NCI-H524 treated with DMSO at 0.1 percent for 48 hours (cell line): ENCODE measurements around the gene FABP1.

ENCODE experiments used
- DNase-seq: peaks from one replicate; lab custom pipeline; 2025; lab: John Stamatoyannopoulos, UW

The FABP1 gene

GRCh38 chr2:88115825-88116518 is 11.9 kb downstream of the FABP1 start:
- no peak for DNase-seq

GRCh38 chr2:88114889-88115288 is 13.0 kb downstream of the FABP1 start:
- no peak for DNase-seq

GRCh38 chr2:88113069-88113468 is 14.8 kb downstream of the FABP1 start:
- DNase-seq, result no peak

GRCh38 chr2:88110830-88111229 is 17.0 kb downstream of the FABP1 start:
- no peak for DNase-seq

GRCh38 chr2:88108796-88109195 is 19.1 kb downstream of the FABP1 start:
- no peak for DNase-seq

- no peak for DNase-seq
Measured at GRCh38 chr2:88100489-88100858, 27.4 kb downstream of the FABP1 start.

- peak; percentile 6 for DNase-seq
Measured at GRCh38 chr2:88099798-88100488, 27.9 kb downstream of the FABP1 start.

- no peak for DNase-seq
Measured at GRCh38 chr2:88098558-88098900, 29.3 kb downstream of the FABP1 start.

GRCh38 chr2:88097891-88098557 is 29.8 kb downstream of the FABP1 start:
- DNase-seq, result no peak

- DNase-seq, result no peak
Measured at GRCh38 chr2:88097192-88097591, 30.7 kb downstream of the FABP1 start.

GRCh38 chr2:88096708-88097107 is 31.2 kb downstream of the FABP1 start:
- no peak for DNase-seq

GRCh38 chr2:88095022-88095421 is 32.8 kb downstream of the FABP1 start:
- DNase-seq, result no peak

GRCh38 chr2:88092773-88093172 is 35.1 kb downstream of the FABP1 start:
- DNase-seq, result no peak

GRCh38 chr2:88091943-88092342 is 35.9 kb downstream of the FABP1 start:
- DNase-seq, result no peak

- no peak for DNase-seq
Measured at GRCh38 chr2:88090446-88091283, 37.2 kb downstream of the FABP1 start.

GRCh38 chr2:88088999-88089398 is 38.9 kb downstream of the FABP1 start:
- DNase-seq, result no peak

- DNase-seq, result no peak
Measured at GRCh38 chr2:88087763-88088162, 40.1 kb downstream of the FABP1 start.

GRCh38 chr2:88087073-88087472 is 40.8 kb downstream of the FABP1 start:
- no peak for DNase-seq

GRCh38 chr2:88086401-88086800 is 41.5 kb downstream of the FABP1 start:
- DNase-seq, result no peak

GRCh38 chr2:88085602-88086001 is 42.3 kb downstream of the FABP1 start:
- DNase-seq, result no peak

- no peak for DNase-seq
Measured at GRCh38 chr2:88085099-88085498, 42.8 kb downstream of the FABP1 start.

- DNase-seq, result no peak
Measured at GRCh38 chr2:88082781-88083180, 45.1 kb downstream of the FABP1 start.
